Mesenchymal stem cell (in vitro differentiated cells and primary cell): ENCODE results near the gene RPP14.

Experiments
- DNase-seq: peaks from one replicate; pipeline ENCODE4 v3.0.0-alpha.2; 2013
- H2AFZ ChIP-seq: one replicate; pipeline ENCODE4 v1.6.1; 2013; ENCODE audit warnings: low read depth, mild to moderate bottlenecking, control low read depth, inconsistent platforms, low read length, moderate library complexity
- H2AK5ac ChIP-seq: 2 replicates; pipeline ENCODE4 v1.6.1; 2013; ENCODE audit warnings: low read length, moderate library complexity, mild to moderate bottlenecking, inconsistent platforms; ENCODE audit not compliant: severe bottlenecking
- H2BK120ac ChIP-seq: one replicate; pipeline ENCODE4 v1.6.1; 2013; ENCODE audit warnings: low read depth, mild to moderate bottlenecking, inconsistent platforms, low read length, moderate library complexity
- H2BK12ac ChIP-seq, 2 experiments: one replicate each; pipeline ENCODE4 v1.6.1; 2013; ENCODE audit warnings: inconsistent platforms in 2 of 2, low read length in 2 of 2, mild to moderate bottlenecking in 2 of 2, moderate library complexity in 2 of 2, control low read depth in 1 of 2
- H2BK15ac ChIP-seq: one replicate; pipeline ENCODE4 v1.6.1; 2013; ENCODE audit warnings: mild to moderate bottlenecking, low read depth, inconsistent platforms; ENCODE audit not compliant: poor library complexity, severe bottlenecking
- H2BK5ac ChIP-seq: 2 replicates; pipeline ENCODE4 v1.6.1; 2013; ENCODE audit warnings: low read depth, mild to moderate bottlenecking, low read length, control low read depth, inconsistent platforms; ENCODE audit not compliant: poor library complexity, severe bottlenecking
- H3K14ac ChIP-seq, 2 experiments: one replicate each; pipeline ENCODE4 v1.6.1; 2013; ENCODE audit warnings: inconsistent platforms in 2 of 2, low read length in 2 of 2, control low read depth in 1 of 2, mild to moderate bottlenecking in 1 of 2, moderate library complexity in 1 of 2
- H3K18ac ChIP-seq, 2 experiments: one replicate each; pipeline ENCODE4 v1.6.1; 2013; ENCODE audit warnings: inconsistent platforms in 2 of 2, low read length in 2 of 2, control low read depth in 1 of 2, low read depth in 1 of 2, mild to moderate bottlenecking in 1 of 2
- H3K23ac ChIP-seq, 2 experiments: one replicate each; pipeline ENCODE4 v1.6.1; 2013; ENCODE audit warnings: inconsistent platforms in 2 of 2, low read length in 2 of 2, mild to moderate bottlenecking in 2 of 2, moderate library complexity in 2 of 2, control low read depth in 1 of 2
- H3K27ac ChIP-seq: 2 replicates; pipeline ENCODE4 v1.5.1; 2013; ENCODE audit warnings: mild to moderate bottlenecking, moderate library complexity, low read length, control low read depth, inconsistent platforms; ENCODE audit not compliant: poor library complexity, severe bottlenecking
- H3K27me3 ChIP-seq, 2 experiments: 2 replicates each; pipeline versions ENCODE4 v1.6.1 to v1.7.0; 2013; ENCODE audit warnings: low read length in 2 of 2, mild to moderate bottlenecking in 2 of 2, moderate library complexity in 2 of 2, control low read depth in 1 of 2, inconsistent platforms in 1 of 2; ENCODE audit not compliant: control insufficient read depth in 1 of 2, insufficient read depth in 1 of 2
- H3K36me3 ChIP-seq, 2 experiments: 2 replicates each; pipeline versions ENCODE4 v1.6.1 to v1.7.0; 2013; ENCODE audit warnings: low read length in 2 of 2, control low read depth in 1 of 2, inconsistent platforms in 1 of 2, low read depth in 1 of 2, mild to moderate bottlenecking in 1 of 2; ENCODE audit not compliant: insufficient read depth in 2 of 2, control insufficient read depth in 1 of 2
- H3K4ac ChIP-seq, 2 experiments: one replicate each; pipeline ENCODE4 v1.6.1; 2013; ENCODE audit warnings: inconsistent platforms in 2 of 2, low read length in 2 of 2, mild to moderate bottlenecking in 2 of 2, moderate library complexity in 2 of 2, control low read depth in 1 of 2, low read depth in 1 of 2
- H3K4me1 ChIP-seq: 2 replicates; pipeline ENCODE4 v1.6.1; 2013; ENCODE audit warnings: low read depth, low read length, control low read depth; ENCODE audit not compliant: control insufficient read depth, insufficient read depth
- H3K4me2 ChIP-seq: 2 replicates; pipeline ENCODE4 v1.6.1; 2013; ENCODE audit warnings: low read length, mild to moderate bottlenecking, inconsistent platforms; ENCODE audit not compliant: poor library complexity, severe bottlenecking
- H3K4me3 ChIP-seq, 2 experiments: 2 replicates each; pipeline versions ENCODE4 v1.5.1 to v1.7.0; 2013; ENCODE audit warnings: low read length in 2 of 2, mild to moderate bottlenecking in 2 of 2, control low read depth in 1 of 2, low read depth in 1 of 2; ENCODE audit not compliant: insufficient read depth in 1 of 2
- H3K79me1 ChIP-seq: replicated peaks from 2 replicates; pipeline ENCODE4 v1.6.1; 2013; ENCODE audit warnings: mild to moderate bottlenecking, control low read depth, low read length, inconsistent platforms; ENCODE audit not compliant: poor library complexity, severe bottlenecking
- H3K9ac ChIP-seq: 2 replicates; pipeline ENCODE4 v1.7.0; 2013; ENCODE audit warnings: mild to moderate bottlenecking, low read length, moderate library complexity
- H3K9me3 ChIP-seq: 2 replicates; pipeline ENCODE4 v1.7.0; 2013; ENCODE audit warnings: mild to moderate bottlenecking, low read length; ENCODE audit not compliant: control insufficient read depth
- H4K8ac ChIP-seq: one replicate; pipeline ENCODE4 v1.6.1; 2013; ENCODE audit warnings: inconsistent platforms, mild to moderate bottlenecking, low read length, moderate library complexity
- H4K91ac ChIP-seq: one replicate; pipeline ENCODE4 v1.6.1; 2013; ENCODE audit warnings: mild to moderate bottlenecking, low read length, inconsistent platforms
- WGBS: methylation state at CpG from one replicate; pipeline ENCODE4 v1.1.7; 2013; ENCODE audit warnings: mixed read lengths; 5-methylcytosine and 5-hydroxymethylcytosine counted together

The RPP14 gene

DNA sequence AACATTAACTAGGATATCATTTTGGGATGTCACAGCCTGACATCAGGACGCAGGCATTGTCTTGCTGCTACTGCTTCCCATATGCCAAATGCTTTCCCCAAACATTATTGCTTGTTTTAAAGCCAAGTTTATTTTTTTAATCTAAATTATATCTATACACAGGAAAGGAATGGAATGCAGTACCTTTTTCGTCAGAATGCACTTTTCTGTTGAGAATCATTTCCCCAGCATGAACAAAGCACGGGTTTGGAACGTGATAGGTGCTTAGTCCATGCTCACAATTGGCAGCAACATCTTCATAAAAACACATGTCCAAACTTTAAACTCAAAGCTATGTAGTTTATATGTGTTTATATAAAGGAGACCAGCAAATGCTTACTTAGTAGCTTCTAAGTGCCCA, 52.8 kb downstream of the RPP14 start:
- H2BK12ac ChIP-seq, result no peak overlapping the region
- H3K4ac ChIP-seq, result no peak overlapping the region
- H3K27ac ChIP-seq, result no peak overlapping the region
- no peaks in the 10 kb centered on the region for H3K36me3 ChIP-seq
- no peak overlapping the region for H2BK5ac ChIP-seq
- H3K4me2 ChIP-seq, result no peak overlapping the region
- H3K18ac ChIP-seq, result no peak overlapping the region
- no peak overlapping the region for H2BK15ac ChIP-seq
- no peak overlapping the region for H3K14ac ChIP-seq
- no peaks in the 10 kb centered on the region for H3K4me1 ChIP-seq
- no peak overlapping the region for H2AFZ ChIP-seq
- no peak overlapping the region for H2AK5ac ChIP-seq
- H3K27me3 ChIP-seq, result no peaks in the 10 kb centered on the region
- no peak overlapping the region for H4K8ac ChIP-seq
- no peak overlapping the region for H4K91ac ChIP-seq
- DNase-seq, result no peak
- 98% methylated on average over 4 of the region's 4 CpGs for WGBS
- no peak overlapping the region for H2BK120ac ChIP-seq
- H3K4me3 ChIP-seq, result no peak overlapping the region
- no peaks in the 10 kb centered on the region for H3K9me3 ChIP-seq
- H3K23ac ChIP-seq, result no peak overlapping the region
- H3K9ac ChIP-seq, result no peak overlapping the region
- H3K79me1 ChIP-seq, result peaks cover 10% of the 10 kb centered on the region

DNA sequence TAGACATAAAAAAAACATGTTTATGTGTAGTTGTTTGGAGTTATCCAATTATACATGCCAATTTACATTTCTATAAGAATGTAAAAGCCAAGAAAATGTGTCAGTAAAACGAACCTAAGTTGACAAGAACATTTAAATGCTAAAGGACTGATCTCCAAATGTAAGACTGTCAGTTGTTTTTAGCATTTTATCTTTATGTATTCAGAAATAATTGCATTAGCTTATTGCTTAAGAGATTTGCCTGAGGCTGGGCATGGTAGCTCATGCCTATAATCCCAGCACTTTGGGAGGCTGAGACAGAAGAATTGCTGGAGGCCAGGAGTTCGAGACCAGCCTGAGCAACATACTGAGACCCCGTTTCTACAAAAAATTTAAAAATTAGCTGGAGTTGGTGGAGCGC, 53.6 kb downstream of the RPP14 start:
- no peak for DNase-seq
- no peak overlapping the region for H2BK5ac ChIP-seq
- H3K27me3 ChIP-seq, result no peaks in the 10 kb centered on the region
- H3K79me1 ChIP-seq, result peaks cover 7% of the 10 kb centered on the region
- H3K27ac ChIP-seq, result no peak overlapping the region
- H3K18ac ChIP-seq, result no peak overlapping the region
- H4K91ac ChIP-seq, result no peak overlapping the region
- H4K8ac ChIP-seq, result no peak overlapping the region
- H3K23ac ChIP-seq, result no peak overlapping the region
- H2AFZ ChIP-seq, result no peak overlapping the region
- WGBS, result 91% methylated on average over 3 of the region's 4 CpGs
- H3K4me2 ChIP-seq, result no peak overlapping the region
- no peak overlapping the region for H3K4me3 ChIP-seq
- no peaks in the 10 kb centered on the region for H3K4me1 ChIP-seq
- H3K14ac ChIP-seq, result no peak overlapping the region
- H2AK5ac ChIP-seq, result no peak overlapping the region
- H2BK120ac ChIP-seq, result no peak overlapping the region
- no peak overlapping the region for H3K4ac ChIP-seq
- H2BK15ac ChIP-seq, result no peak overlapping the region
- H3K36me3 ChIP-seq, result no peaks in the 10 kb centered on the region
- no peak overlapping the region for H3K9ac ChIP-seq
- H2BK12ac ChIP-seq, result no peak overlapping the region
- no peaks in the 10 kb centered on the region for H3K9me3 ChIP-seq

DNA sequence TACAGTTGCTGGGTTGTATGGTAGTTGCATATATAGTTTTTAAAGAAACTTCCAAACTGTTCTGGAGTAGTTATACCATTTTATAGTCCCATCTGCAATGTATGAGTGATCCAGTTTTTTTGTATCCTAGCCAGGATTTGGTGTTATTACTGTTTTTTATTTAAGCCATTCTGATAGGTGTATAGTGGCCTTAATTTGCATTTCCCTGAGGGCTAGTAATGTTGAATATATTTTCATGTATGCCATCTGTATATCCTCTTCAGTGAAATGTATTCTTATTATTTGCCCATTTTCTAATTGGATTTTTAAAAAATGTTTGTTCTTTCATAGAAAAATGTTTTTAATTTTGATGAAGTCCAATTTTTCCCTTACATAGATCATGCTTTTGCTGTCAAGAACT, 55.8 kb downstream of the RPP14 start:
- Histone ChIP-seq H2BK12ac (no peak overlapping the region), H3K23ac (no peak overlapping the region), H3K4me3 (no peak overlapping the region), H4K91ac (no peak overlapping the region), H2AK5ac (no peak overlapping the region), H2BK15ac (no peak overlapping the region), H2BK5ac (no peak overlapping the region), H3K4me2 (no peak overlapping the region), H3K4ac (no peak overlapping the region), H3K9ac (no peak overlapping the region), H2AFZ (no peak overlapping the region), H3K27ac (no peak overlapping the region), H4K8ac (no peak overlapping the region), H3K36me3 (no peaks in the 10 kb centered on the region), H3K18ac (no peak overlapping the region), H3K9me3 (no peaks in the 10 kb centered on the region), H3K79me1 (peaks cover 4% of the 10 kb centered on the region), H3K4me1 (no peaks in the 10 kb centered on the region), H2BK120ac (no peak overlapping the region), H3K27me3 (no peaks in the 10 kb centered on the region), H3K14ac (no peak overlapping the region)
- DNase-seq, result no peak

DNA sequence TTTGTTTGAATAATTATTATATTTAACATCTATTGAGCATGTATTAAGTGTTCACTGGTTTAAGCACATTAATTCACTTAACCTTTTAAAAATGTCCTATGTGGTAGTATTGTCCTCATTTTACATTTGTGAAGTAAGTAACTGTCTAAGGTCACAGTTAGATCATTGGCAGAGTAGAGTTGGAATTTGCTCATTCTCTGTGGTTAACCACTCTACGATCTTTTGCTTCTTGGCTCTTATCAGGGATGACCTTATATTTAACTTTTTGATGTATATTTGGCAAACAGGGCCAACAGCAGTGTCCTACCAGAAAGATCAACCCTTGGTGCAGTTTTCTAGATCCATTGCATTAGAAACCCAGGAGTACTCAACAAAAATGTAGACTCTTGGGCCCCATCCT, 60.7 kb downstream of the RPP14 start:
- no peak for DNase-seq
- Histone ChIP-seq H3K14ac (no peak overlapping the region), H3K4me1 (no peaks in the 10 kb centered on the region), H3K4me3 (no peak overlapping the region), H3K79me1 (peaks cover 5% of the 10 kb centered on the region), H3K9ac (no peak overlapping the region), H3K9me3 (no peaks in the 10 kb centered on the region), H3K18ac (no peak overlapping the region), H3K27ac (no peak overlapping the region), H2AFZ (no peak overlapping the region), H4K91ac (no peak overlapping the region), H3K36me3 (peaks cover 0 to 8% of the 10 kb centered on the region in 2 experiments), H3K23ac (no peak overlapping the region), H3K4me2 (no peak overlapping the region), H3K4ac (no peak overlapping the region), H4K8ac (no peak overlapping the region), H2BK12ac (no peak overlapping the region), H2BK15ac (no peak overlapping the region), H2BK5ac (no peak overlapping the region), H2AK5ac (no peak overlapping the region), H3K27me3 (no peaks in the 10 kb centered on the region), H2BK120ac (no peak overlapping the region)
- no CpG with 5 or more reads among the region's 1 CpG for WGBS
